Measurements from ENCODE around the gene UGT2B10. TPM values are rescaled to one million over a fixed set of nuclear protein-coding genes. Genes with fewer than 3 reads are reported as not detected.
"Not testable (repeated sequence)": the region's sequence is repeated elsewhere in the genome, so short reads cannot be mapped to it uniquely, and the experiment has no call there.

The UGT2B10 gene
- total RNA-seq, 2 experiments from 2014 or later, result not detected

DNA sequence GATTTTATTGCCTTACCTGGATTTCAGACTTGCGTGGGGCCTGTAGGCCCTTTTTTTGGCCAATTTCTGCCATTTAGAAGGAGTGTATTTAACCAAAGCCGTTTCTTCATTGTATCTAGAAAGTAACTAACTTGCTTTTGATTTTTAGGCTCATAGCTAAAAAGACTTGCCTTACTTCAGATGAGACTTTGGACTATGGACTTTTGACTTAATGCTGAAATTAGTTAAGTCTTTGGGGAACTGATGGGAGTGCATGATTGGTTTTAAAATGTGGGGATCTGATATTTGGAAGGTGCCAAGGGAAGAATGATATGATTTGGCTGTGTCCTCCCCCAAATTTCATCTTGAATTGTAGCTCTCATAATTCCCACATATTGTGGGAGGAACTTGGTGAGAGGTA lies 7.7 kb upstream of the UGT2B10 start:
- H3K4me1 Mint-ChIP-seq (ENCODE audit: low read depth), result no peaks in the 10 kb centered on the region
- no peak for ATAC-seq (ENCODE audit: poor library complexity)
- no peaks in the 10 kb centered on the region for H3K36me3 ChIP-seq (ENCODE audit: insufficient read depth, low read length)
- ChIA-PET POLR2A (no interaction called here), CTCF (no interaction called here)
- TF ChIP-seq, protein P1, sequence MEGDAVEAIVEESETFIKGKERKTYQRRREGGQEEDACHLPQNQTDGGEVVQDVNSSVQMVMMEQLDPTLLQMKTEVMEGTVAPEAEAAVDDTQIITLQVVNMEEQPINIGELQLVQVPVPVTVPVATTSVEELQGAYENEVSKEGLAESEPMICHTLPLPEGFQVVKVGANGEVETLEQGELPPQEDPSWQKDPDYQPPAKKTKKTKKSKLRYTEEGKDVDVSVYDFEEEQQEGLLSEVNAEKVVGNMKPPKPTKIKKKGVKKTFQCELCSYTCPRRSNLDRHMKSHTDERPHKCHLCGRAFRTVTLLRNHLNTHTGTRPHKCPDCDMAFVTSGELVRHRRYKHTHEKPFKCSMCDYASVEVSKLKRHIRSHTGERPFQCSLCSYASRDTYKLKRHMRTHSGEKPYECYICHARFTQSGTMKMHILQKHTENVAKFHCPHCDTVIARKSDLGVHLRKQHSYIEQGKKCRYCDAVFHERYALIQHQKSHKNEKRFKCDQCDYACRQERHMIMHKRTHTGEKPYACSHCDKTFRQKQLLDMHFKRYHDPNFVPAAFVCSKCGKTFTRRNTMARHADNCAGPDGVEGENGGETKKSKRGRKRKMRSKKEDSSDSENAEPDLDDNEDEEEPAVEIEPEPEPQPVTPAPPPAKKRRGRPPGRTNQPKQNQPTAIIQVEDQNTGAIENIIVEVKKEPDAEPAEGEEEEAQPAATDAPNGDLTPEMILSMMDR (IDR thresholded peaks at IDR 0.05), result no peak
- intact Hi-C loops (cut with DNase I, micrococcal nuclease), result no loop called here
- H3K4me3 Mint-ChIP-seq, result no peak overlapping the region
- no peaks in the 10 kb centered on the region for H3K4me1 ChIP-seq (ENCODE audit: insufficient read depth, low read length)
- no peak for DNase-seq
- H3K9me3 ChIP-seq (ENCODE audit: control insufficient read depth in 1 of 2, insufficient read depth in 1 of 2, low read length in 2 of 2), result no peaks in the 10 kb centered on the region
- no peak overlapping the region for H3K27ac ChIP-seq (ENCODE audit: low read depth in 1 of 2, low read length in 2 of 2)
- H3K27me3 ChIP-seq (ENCODE audit: control insufficient read depth in 1 of 2, insufficient read depth in 2 of 2, low read length in 2 of 2), result no peaks in the 10 kb centered on the region
- H3K27me3 Mint-ChIP-seq, result no peaks in the 10 kb centered on the region
- H3K4me3 ChIP-seq (ENCODE audit: low read length), result no peak overlapping the region
- no peak overlapping the region for H3K27ac Mint-ChIP-seq
- no peaks in the 10 kb centered on the region for H3K36me3 Mint-ChIP-seq (ENCODE audit: low read depth)
- H3K9me3 Mint-ChIP-seq, result peaks cover 4% of the 10 kb centered on the region

DNA sequence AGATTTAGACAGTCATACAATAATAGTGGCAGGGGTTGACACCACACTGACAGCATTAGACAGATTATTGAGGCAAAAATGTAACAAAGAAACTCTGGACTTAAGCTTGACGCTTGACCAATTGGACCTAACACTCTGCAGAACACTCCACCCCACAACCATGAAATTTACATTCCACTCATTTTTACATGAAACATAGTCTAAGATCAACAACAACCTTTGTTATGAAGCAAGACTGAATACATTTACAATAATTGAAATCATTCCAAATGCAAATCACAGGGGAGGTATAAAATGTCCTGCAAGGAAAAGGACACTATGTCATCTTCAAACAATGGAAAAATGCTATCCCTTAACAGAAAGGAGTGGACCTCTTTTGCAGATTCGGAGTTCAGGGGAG lies 4.9 kb upstream of the UGT2B10 start:
- ChIA-PET POLR2A (no interaction called here), CTCF (no interaction called here)
- no peaks in the 10 kb centered on the region for H3K27me3 ChIP-seq (ENCODE audit: control insufficient read depth in 1 of 2, insufficient read depth in 2 of 2, low read length in 2 of 2)
- H3K36me3 ChIP-seq (ENCODE audit: insufficient read depth, low read length), result no peaks in the 10 kb centered on the region
- Mint-ChIP-seq H3K9me3 (peaks cover 4% of the 10 kb centered on the region), H3K4me1 (ENCODE audit: low read depth) (no peaks in the 10 kb centered on the region), H3K27ac (no peak overlapping the region), H3K36me3 (ENCODE audit: low read depth) (no peaks in the 10 kb centered on the region), H3K27me3 (no peaks in the 10 kb centered on the region), H3K4me3 (no peak overlapping the region)
- no peaks in the 10 kb centered on the region for H3K9me3 ChIP-seq (ENCODE audit: control insufficient read depth in 1 of 2, insufficient read depth in 1 of 2, low read length in 2 of 2)
- no peak overlapping the region for H3K4me3 ChIP-seq (ENCODE audit: low read length)
- ATAC-seq (ENCODE audit: poor library complexity) (no peak), DNase-seq (no peak)
- H3K27ac ChIP-seq (ENCODE audit: low read depth in 1 of 2, low read length in 2 of 2), result no peak overlapping the region
- no peaks in the 10 kb centered on the region for H3K4me1 ChIP-seq (ENCODE audit: insufficient read depth, low read length)
- intact Hi-C loops (cut with DNase I, micrococcal nuclease), result no loop called here
- TF ChIP-seq, protein P1 (IDR thresholded peaks at IDR 0.05), result no peak

DNA sequence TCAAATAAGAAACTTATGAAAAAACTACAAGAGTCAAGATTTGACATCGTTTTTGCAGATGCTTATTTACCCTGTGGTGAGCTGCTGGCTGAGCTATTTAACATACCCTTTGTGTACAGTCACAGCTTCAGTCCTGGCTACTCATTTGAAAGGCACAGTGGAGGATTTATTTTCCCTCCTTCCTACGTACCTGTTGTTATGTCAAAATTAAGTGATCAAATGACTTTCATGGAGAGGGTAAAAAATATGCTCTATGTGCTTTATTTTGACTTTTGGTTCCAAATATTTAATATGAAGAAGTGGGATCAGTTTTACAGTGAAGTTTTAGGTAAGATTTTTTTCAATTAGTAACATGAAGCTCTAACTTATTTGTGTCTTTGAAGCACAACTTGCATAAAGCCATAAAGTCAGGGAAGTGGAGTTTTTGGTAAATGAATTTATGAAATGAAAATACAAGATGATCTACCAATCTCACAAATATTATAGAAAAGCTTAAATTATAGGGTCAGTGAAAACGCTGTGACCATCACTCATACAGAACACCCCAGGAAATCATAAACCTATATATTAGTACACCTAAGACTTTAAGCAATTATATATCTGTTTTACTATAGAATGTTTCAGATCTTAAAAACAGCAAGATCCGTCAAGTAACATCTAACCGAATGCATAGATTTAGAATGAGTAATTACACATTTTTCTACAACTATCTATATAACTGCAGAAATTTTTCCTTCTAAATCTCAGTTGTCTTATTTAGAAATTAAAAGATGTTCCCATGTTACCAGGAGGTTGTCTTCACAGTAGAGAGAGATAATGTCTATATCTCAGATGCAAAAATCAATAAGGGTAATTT lies 844 bp downstream of the UGT2B10 start:
- H3K4me3 Mint-ChIP-seq; CTCF ChIA-PET; H3K27ac Mint-ChIP-seq; intact Hi-C loops (cut with DNase I, micrococcal nuclease); H3K4me1 ChIP-seq (ENCODE audit: insufficient read depth, low read length); H3K27me3 ChIP-seq (ENCODE audit: control insufficient read depth in 1 of 2, insufficient read depth in 2 of 2, low read length in 2 of 2); H3K36me3 ChIP-seq (ENCODE audit: insufficient read depth, low read length); H3K27ac ChIP-seq (ENCODE audit: low read depth in 1 of 2, low read length in 2 of 2); H3K4me1 Mint-ChIP-seq (ENCODE audit: low read depth); DNase-seq; H3K9me3 Mint-ChIP-seq; ATAC-seq (ENCODE audit: poor library complexity); H3K9me3 ChIP-seq (ENCODE audit: control insufficient read depth in 1 of 2, insufficient read depth in 1 of 2, low read length in 2 of 2); POLR2A ChIA-PET; H3K4me3 ChIP-seq (ENCODE audit: low read length); H3K27me3 Mint-ChIP-seq; H3K36me3 Mint-ChIP-seq (ENCODE audit: low read depth): not testable (repeated sequence)

DNA sequence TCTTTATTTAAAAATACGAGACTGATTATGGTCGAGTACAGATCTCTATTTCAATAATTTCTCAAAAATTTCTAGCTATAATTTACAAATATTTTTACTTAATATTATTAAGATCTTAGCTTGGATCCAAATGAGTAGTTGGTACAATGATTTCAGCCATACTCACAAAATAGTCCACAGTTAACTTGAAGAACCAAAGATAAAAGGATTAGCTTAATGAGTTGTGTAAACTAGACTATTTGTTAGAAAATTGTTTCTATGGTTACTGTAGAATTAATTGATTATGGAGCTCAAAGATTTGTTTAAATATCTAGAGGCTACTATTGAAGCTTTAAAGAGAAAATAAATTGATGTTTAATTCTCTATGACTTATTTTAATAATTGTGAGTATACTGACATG lies 1.6 kb downstream of the UGT2B10 start:
- Histone ChIP-seq H3K36me3 (ENCODE audit: insufficient read depth, low read length) (no peaks in the 10 kb centered on the region), H3K4me3 (ENCODE audit: low read length) (no peak overlapping the region), H3K9me3 (ENCODE audit: control insufficient read depth in 1 of 2, insufficient read depth in 1 of 2, low read length in 2 of 2) (no peaks in the 10 kb centered on the region), H3K27ac (ENCODE audit: low read depth in 1 of 2, low read length in 2 of 2) (no peak overlapping the region), H3K4me1 (ENCODE audit: insufficient read depth, low read length) (no peaks in the 10 kb centered on the region), H3K27me3 (ENCODE audit: control insufficient read depth in 1 of 2, insufficient read depth in 2 of 2, low read length in 2 of 2) (no peaks in the 10 kb centered on the region)
- POLR2A ChIA-PET, result no interaction called here
- H3K36me3 Mint-ChIP-seq (ENCODE audit: low read depth), result no peaks in the 10 kb centered on the region
- H3K4me1 Mint-ChIP-seq (ENCODE audit: low read depth), result no peaks in the 10 kb centered on the region
- DNase-seq, result no peak
- no peak overlapping the region for H3K4me3 Mint-ChIP-seq
- TF ChIP-seq, protein P1 (IDR thresholded peaks at IDR 0.05), result no peak
- H3K9me3 Mint-ChIP-seq, result no peaks in the 10 kb centered on the region
- ATAC-seq (ENCODE audit: poor library complexity), result no peak
- CTCF ChIA-PET, result no interaction called here
- intact Hi-C loops (cut with DNase I, micrococcal nuclease), result no loop called here
- no peak overlapping the region for H3K27ac Mint-ChIP-seq
- H3K27me3 Mint-ChIP-seq, result no peaks in the 10 kb centered on the region

DNA sequence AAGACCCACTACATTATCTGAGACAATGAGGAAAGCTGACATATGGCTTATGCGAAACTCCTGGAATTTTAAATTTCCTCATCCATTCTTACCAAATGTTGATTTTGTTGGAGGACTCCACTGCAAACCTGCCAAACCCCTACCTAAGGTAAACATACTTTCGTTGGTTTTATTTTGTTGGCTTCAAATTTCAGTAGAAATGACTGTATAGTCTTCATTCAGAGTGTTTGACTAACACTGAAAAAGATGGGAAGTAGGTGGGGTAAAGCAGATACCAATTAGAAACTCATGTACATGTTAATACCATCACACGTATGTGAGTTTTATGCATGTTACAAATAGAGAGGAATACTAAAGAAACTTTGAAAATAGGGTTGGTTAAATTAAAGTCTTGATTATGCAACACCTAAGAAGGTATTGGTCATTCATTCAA lies 2.3 kb downstream of the UGT2B10 start:
- POLR2A ChIA-PET; H3K27ac Mint-ChIP-seq; H3K36me3 Mint-ChIP-seq (ENCODE audit: low read depth); H3K27me3 Mint-ChIP-seq; H3K9me3 Mint-ChIP-seq; H3K4me1 Mint-ChIP-seq (ENCODE audit: low read depth); H3K4me1 ChIP-seq (ENCODE audit: insufficient read depth, low read length); intact Hi-C loops (cut with DNase I, micrococcal nuclease); ATAC-seq (ENCODE audit: poor library complexity); H3K4me3 ChIP-seq (ENCODE audit: low read length); H3K9me3 ChIP-seq (ENCODE audit: control insufficient read depth in 1 of 2, insufficient read depth in 1 of 2, low read length in 2 of 2); DNase-seq; H3K4me3 Mint-ChIP-seq; H3K36me3 ChIP-seq (ENCODE audit: insufficient read depth, low read length); CTCF ChIA-PET; H3K27me3 ChIP-seq (ENCODE audit: control insufficient read depth in 1 of 2, insufficient read depth in 2 of 2, low read length in 2 of 2); H3K27ac ChIP-seq (ENCODE audit: low read depth in 1 of 2, low read length in 2 of 2): not testable (repeated sequence)

Measured in CD4-positive, alpha-beta T cell (primary cell).